IMR-90 (cell line): ENCODE data around the gene GRAMD1C. TPM values are rescaled to one million over a fixed set of nuclear protein-coding genes. Genes with fewer than 3 reads are reported as not detected.

Experiments used
- ATAC-seq: fragments of 200-7000 bp; cut with Tn5 transposase; 2 replicates; pipeline ENCODE4 v1.9.1; 2020; ENCODE audit warnings: low read depth, mild to moderate bottlenecking, moderate library complexity
- BruUV-seq: library from RNA; stranded (reverse); fragments of 400-500 nt; replicated peaks from 2 replicates; lab custom pipeline; 2021; lab: Mats Ljungman, UMichigan
- CTCF ChIA-PET: fragments of 300-600 bp; formaldehyde crosslinking; extraction: SDS; loops from one replicate; lab custom pipeline; 2021; ENCODE audit warnings: antibody characterized with exemption; lab: Yijun Ruan, JAX
- POLR2A ChIA-PET: fragments of 300-600 bp; sonication (Branson Sonifier 250); formaldehyde crosslinking; loops from one replicate; lab custom pipeline; 2022; ENCODE audit warnings: antibody characterized with exemption; ENCODE audit not compliant: unreplicated experiment; lab: Charles Lee
- DNase-seq: peaks from one replicate; pipeline ENCODE4 v3.0.0; 2013
- H2AFZ ChIP-seq: replicated peaks from 2 replicates; pipeline ENCODE3; 2013; ENCODE audit warnings: low read length, mild to moderate bottlenecking; ENCODE audit not compliant: poor library complexity
- H2AK5ac ChIP-seq: 2 replicates; pipeline ENCODE4 v1.6.1; 2013; ENCODE audit warnings: low read depth, low read length, inconsistent platforms
- H2AK9ac ChIP-seq: replicated peaks from 2 replicates; pipeline ENCODE3; 2013; ENCODE audit warnings: mild to moderate bottlenecking, low read depth, low read length, moderate library complexity; ENCODE audit not compliant: poor library complexity
- H2BK120ac ChIP-seq: 2 replicates; pipeline ENCODE4 v1.6.1; 2013; ENCODE audit warnings: low read depth, low read length, inconsistent platforms
- H2BK15ac ChIP-seq: 3 replicates; pipeline ENCODE4 v1.6.1; 2013; ENCODE audit warnings: low read depth, low read length, inconsistent platforms
- H2BK20ac ChIP-seq: 2 replicates; pipeline ENCODE4 v1.6.1; 2013; ENCODE audit warnings: low read depth, mild to moderate bottlenecking, inconsistent platforms, low read length, moderate library complexity
- H2BK5ac ChIP-seq: 2 replicates; pipeline ENCODE4 v1.6.1; 2013; ENCODE audit warnings: mild to moderate bottlenecking, low read depth, low read length, inconsistent platforms; ENCODE audit not compliant: poor library complexity, severe bottlenecking
- H3K14ac ChIP-seq: replicated peaks from 2 replicates; pipeline ENCODE4 v1.6.1; 2013; ENCODE audit warnings: low read depth, low read length, inconsistent platforms
- H3K18ac ChIP-seq: 2 replicates; pipeline ENCODE4 v1.6.1; 2013; ENCODE audit warnings: low read depth, low read length, control low read depth
- H3K23ac ChIP-seq: 2 replicates; pipeline ENCODE4 v1.6.1; 2013; ENCODE audit warnings: low read depth, low read length, inconsistent platforms
- H3K27ac ChIP-seq: 2 replicates; pipeline ENCODE4 v1.5.1; 2013; ENCODE audit warnings: mild to moderate bottlenecking, control low read depth, low read length; ENCODE audit not compliant: insufficient read depth
- H3K27me3 ChIP-seq: 2 replicates; pipeline ENCODE4 v1.6.1; 2013; ENCODE audit warnings: low read length; ENCODE audit not compliant: control insufficient read depth, insufficient read depth
- H3K36me3 ChIP-seq: 2 replicates; pipeline ENCODE4 v1.6.1; 2013; ENCODE audit warnings: low read length, mixed read lengths; ENCODE audit not compliant: control insufficient read depth, insufficient read depth
- H3K4ac ChIP-seq: 2 replicates; pipeline ENCODE4 v1.6.1; 2013; ENCODE audit warnings: low read depth, low read length, inconsistent platforms
- H3K4me1 ChIP-seq: 2 replicates; pipeline ENCODE4 v1.6.1; 2013; ENCODE audit warnings: low read length, mixed read lengths; ENCODE audit not compliant: control insufficient read depth, insufficient read depth
- H3K4me2 ChIP-seq: 2 replicates; pipeline ENCODE4 v1.6.1; 2013; ENCODE audit warnings: low read depth, mild to moderate bottlenecking, control low read depth, low read length, moderate library complexity
- H3K4me3 ChIP-seq: 2 replicates; pipeline ENCODE4 v1.5.1; 2013; ENCODE audit warnings: low read depth, mild to moderate bottlenecking, control low read depth, low read length, moderate library complexity; ENCODE audit not compliant: insufficient read depth
- H3K56ac ChIP-seq: 2 replicates; pipeline ENCODE4 v1.6.1; 2013; ENCODE audit warnings: low read length, inconsistent platforms; ENCODE audit not compliant: insufficient read depth; ENCODE audit errors: extremely low read depth
- H3K79me1 ChIP-seq, 2 experiments: 2 replicates each; pipeline ENCODE4 v1.6.1; 2013; ENCODE audit warnings: low read length in 2 of 2, inconsistent platforms in 1 of 2, low read depth in 1 of 2
- H3K9ac ChIP-seq: 2 replicates; pipeline ENCODE4 v1.6.1; 2013; ENCODE audit warnings: low read depth, low read length, control low read depth
- H3K9me1 ChIP-seq: 2 replicates; pipeline ENCODE4 v1.6.1; 2013; ENCODE audit warnings: low read length, inconsistent platforms; ENCODE audit not compliant: insufficient read depth
- H3K9me3 ChIP-seq: 2 replicates; pipeline ENCODE4 v1.6.1; 2013; ENCODE audit warnings: low read length; ENCODE audit not compliant: control insufficient read depth, insufficient read depth
- H4K20me1 ChIP-seq: 2 replicates; pipeline ENCODE4 v1.6.1; 2013; ENCODE audit warnings: low read length, inconsistent platforms; ENCODE audit not compliant: insufficient read depth
- H4K5ac ChIP-seq: 2 replicates; pipeline ENCODE4 v1.6.1; 2013; ENCODE audit warnings: mild to moderate bottlenecking, low read depth, low read length, control low read depth
- H4K8ac ChIP-seq, 2 experiments: 2 replicates each; pipeline ENCODE4 v1.6.1; 2013; ENCODE audit warnings: low read depth in 2 of 2, low read length in 2 of 2, control low read depth in 1 of 2, inconsistent platforms in 1 of 2
- H4K91ac ChIP-seq: 2 replicates; pipeline ENCODE4 v1.6.1; 2013; ENCODE audit warnings: low read depth, low read length, inconsistent platforms; ENCODE audit not compliant: insufficient read depth
- BHLHE40 ChIP-seq: fragments of 150-350 bp; IDR thresholded peaks from 2 replicates; pipeline ENCODE4 v1.6.1; 2016; ENCODE audit warnings: mild to moderate bottlenecking, low read depth, low read length
- MXI1 ChIP-seq: IDR thresholded peaks from 2 replicates; pipeline ENCODE4 v1.6.1; 2012; ENCODE audit warnings: low read depth, mild to moderate bottlenecking, low read length, moderate library complexity, borderline replicate concordance
- NFE2L2 ChIP-seq: fragments of 150-350 bp; IDR thresholded peaks from 2 replicates; pipeline ENCODE4 v1.6.1; 2016; ENCODE audit warnings: low read depth, mild to moderate bottlenecking, low read length
- WGBS, 2 experiments: methylation state at CpG; one replicate each; pipeline versions ENCODE4 v1.1.5 to v1.1.7; 2013; ENCODE audit warnings: missing lambda C conversion rate in 2 of 2; ENCODE audit not compliant: insufficient read length in 1 of 2; ENCODE audit errors: extremely low coverage in 2 of 2; 5-methylcytosine and 5-hydroxymethylcytosine counted together
- dilution Hi-C: fragments of 300-500 bp; cut with HindIII; formaldehyde crosslinking; loops from one replicate; pipeline ENCODE4 v1.14.3; 2018; ENCODE audit warnings: low sequenced_read_pairs; ENCODE audit not compliant: unreplicated experiment
- in situ Hi-C: fragments of 300-500 bp; cut with MboI; formaldehyde crosslinking; loops from 3 replicates; pipeline ENCODE4 v1.14.3; 2019; ENCODE audit warnings: low sequenced_read_pairs, inconsistent platforms, mixed read lengths
- intact Hi-C: fragments of 100-400 bp; cut with micrococcal nuclease; formaldehyde crosslinking; loops from 2 replicates; pipeline ENCODE4 v1.10.0; 2022
- polyA plus RNA-seq, 3 experiments: library from polyadenylated mRNA; depleted of rRNA; stranded (reverse); fragments of >200 nt; gene quantifications; 2 replicates each; pipeline ENCODE4 v1.2.3, GENCODE V29; 2012; ENCODE audit warnings: low replicate concordance in 1 of 3
- total RNA-seq: library from RNA; depleted of rRNA; stranded (reverse); fragments of >200 nt; gene quantifications from 2 replicates; pipeline ENCODE4 v1.2.3, GENCODE V29; 2012

GRAMD1C gene
- total and polyA plus RNA-seq, 2 of the 4 experiments (the other 2 are of a cell fraction) = 2.5 to 5.0 TPM

DNA sequence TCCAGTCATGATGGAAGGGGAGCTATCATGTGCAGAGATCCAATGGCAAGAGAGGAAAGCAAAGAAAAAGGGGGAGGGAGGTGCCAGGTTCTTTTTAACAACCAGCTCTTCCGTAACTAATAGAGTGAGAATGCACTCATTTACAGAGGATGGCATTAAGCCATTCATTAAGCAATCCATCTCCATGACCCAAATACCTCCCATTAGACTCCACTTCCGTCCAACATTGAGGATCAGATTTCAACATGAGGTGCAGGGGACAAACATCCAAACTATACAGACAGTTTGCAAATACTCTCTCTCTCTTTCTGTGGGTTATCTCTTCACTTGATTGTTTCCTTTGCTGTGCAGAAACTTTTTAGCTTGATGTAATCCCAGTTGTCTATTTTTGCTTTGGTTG is 130.4 kb downstream of the GRAMD1C start:
- Histone ChIP-seq H3K9me1 (peaks cover 2% of the 10 kb centered on the region; the same call in 1 of the 2 replicates), H4K5ac (no peak overlapping the region), H3K4ac (no peak overlapping the region), H2BK20ac (no peak overlapping the region), H3K9ac (no peak overlapping the region), H4K20me1 (no peaks in the 10 kb centered on the region), H3K79me1 (no peaks in the 10 kb centered on the region), H3K4me2 (peak overlapping the region; percentile 8; the same call in 1 of the 2 replicates), H3K4me1 (no peaks in the 10 kb centered on the region), H4K91ac (no peak overlapping the region), H2BK15ac (no peak overlapping the region), H2AK9ac (no peak overlapping the region), H3K36me3 (no peaks in the 10 kb centered on the region), H3K56ac (no peak overlapping the region), H3K4me3 (no peak overlapping the region), H4K8ac (no peak overlapping the region), H2AK5ac (no peak overlapping the region), H3K27me3 (no peaks in the 10 kb centered on the region), H2BK5ac (no peak overlapping the region), H2AFZ (no peak overlapping the region), H3K23ac (no peak overlapping the region), H3K14ac (no peak overlapping the region), H2BK120ac (no peak overlapping the region), H3K27ac (no peak overlapping the region), H3K9me3 (no peaks in the 10 kb centered on the region), H3K18ac (no peak overlapping the region)
- ChIA-PET CTCF (interaction anchor here (1.1 kb wide), 1 partner anchor 12 kb away, joined by 3 read pairs; no protein-coding TSS in a partner anchor), POLR2A (no interaction called here)
- in situ Hi-C loops (no loop called here), intact Hi-C loops (loop anchor here (1.0 kb wide), 1 partner anchor 40 kb away; no protein-coding TSS in a partner anchor), dilution Hi-C loops (no loop called here)
- TF ChIP-seq NFE2L2 (no peak), MXI1 (no peak), BHLHE40 (no peak)
- DNase-seq (no peak), ATAC-seq (peak; percentile 49)
- BruUV-seq = no TSS peak
- WGBS, 2 experiments = no CpG with 5 or more reads among the region's 2 CpGs
